Esophagus (tissue), 2 donors: ENCODE data around the gene PTAR1. TPM values are rescaled to one million over a fixed set of nuclear protein-coding genes. Genes with fewer than 3 reads are reported as not detected.

Experiments
- H3K27ac ChIP-seq, 2 donors: one replicate each; pipeline ENCODE4 v1.5.1; 2013; ENCODE audit warnings: low read depth in 2 of 2, mild to moderate bottlenecking in 2 of 2, inconsistent platforms in 1 of 2, low read length in 1 of 2, moderate library complexity in 1 of 2
- H3K27me3 ChIP-seq, 2 donors: one replicate each; pipeline ENCODE4 v1.6.1; 2013; ENCODE audit warnings: low read length in 2 of 2, control low read depth in 1 of 2, mild to moderate bottlenecking in 1 of 2; ENCODE audit not compliant: insufficient read depth in 2 of 2, control insufficient read depth in 1 of 2
- H3K36me3 ChIP-seq, 2 donors: one replicate each; pipeline ENCODE4 v1.6.1; 2013; ENCODE audit warnings: low read length in 1 of 2; ENCODE audit not compliant: control insufficient read depth in 2 of 2, insufficient read depth in 2 of 2
- H3K4me1 ChIP-seq, 2 donors: one replicate each; pipeline ENCODE4 v1.6.1; 2013; ENCODE audit warnings: low read length in 1 of 2; ENCODE audit not compliant: control insufficient read depth in 2 of 2, insufficient read depth in 2 of 2
- H3K4me3 ChIP-seq, 2 donors: one replicate each; pipeline ENCODE4 v1.5.1; 2013; ENCODE audit warnings: low read length in 2 of 2, mild to moderate bottlenecking in 2 of 2, low read depth in 1 of 2, moderate library complexity in 1 of 2
- H3K9me3 ChIP-seq, 2 donors: one replicate each; pipeline ENCODE4 v1.6.1; 2013; ENCODE audit warnings: mild to moderate bottlenecking in 2 of 2, low read depth in 1 of 2, low read length in 1 of 2, moderate library complexity in 1 of 2; ENCODE audit not compliant: control insufficient read depth in 2 of 2, insufficient read depth in 1 of 2
- WGBS, 2 donors: extraction: QIAGEN DNeasy Blood & Tissue Kit; methylation state at CpG; one replicate each; pipeline ENCODE4 v1.1.7; 2013; 5-methylcytosine and 5-hydroxymethylcytosine counted together
- polyA plus RNA-seq, 2 donors: library from polyadenylated mRNA; stranded (reverse); fragments of 200-250 nt; gene quantifications; one replicate each; pipeline ENCODE4 v1.2.3, GENCODE V29; 2013
- donor health status: healthy with polysubstance abuse.
- donor health status: Bipolar disorder and iron deficiency.

Gene PTAR1
- polyA plus RNA-seq, 2 donors = 4.2 to 5.6 TPM

GRCh38 chr9:69683927-69684326, 75.9 kb downstream of the PTAR1 start:
- H3K27ac ChIP-seq = no peak overlapping the region
- 70 to 79% methylated on average over 5 of the region's 5 CpGs for WGBS, 2 donors

GRCh38 chr9:69678843-69679538, 80.8 kb downstream of the PTAR1 start:
- Histone ChIP-seq H3K27me3 (no peaks in the 10 kb centered on the region), H3K27ac (no peak overlapping the region), H3K36me3 (no peaks in the 10 kb centered on the region), H3K9me3 (no peaks in the 10 kb centered on the region), H3K4me1 (no peaks in the 10 kb centered on the region), H3K4me3 (no peak overlapping the region)
- 71 to 76% methylated on average over 4 of the region's 4 CpGs for WGBS, 2 donors

More at GRCh38 chr9:69683927-69684326, 75.9 kb downstream of the PTAR1 start:
- Histone ChIP-seq H3K27me3 (no peaks in the 10 kb centered on the region), H3K4me3 (no peak overlapping the region), H3K4me1 (no peaks in the 10 kb centered on the region), H3K36me3 (no peaks in the 10 kb centered on the region), H3K9me3 (no peaks in the 10 kb centered on the region)

DNA sequence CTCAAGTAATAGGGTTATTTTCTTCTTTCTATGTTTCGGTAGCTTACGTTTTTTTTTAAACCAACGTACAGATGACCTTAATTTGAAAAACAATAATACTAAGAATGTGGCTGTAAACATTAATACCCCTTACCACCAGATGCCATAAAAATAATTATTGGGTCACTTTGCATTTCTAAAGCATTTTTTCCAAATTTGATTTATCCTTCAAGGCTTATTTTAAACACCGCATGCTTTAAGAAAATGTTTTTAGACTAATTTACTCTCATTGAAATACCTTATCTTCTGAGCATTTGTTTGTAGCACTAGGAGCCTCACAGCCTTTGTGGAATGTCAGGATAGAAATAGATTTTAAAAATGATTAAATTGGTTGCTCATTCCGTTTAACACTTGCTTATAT, 81.9 kb downstream of the PTAR1 start:
- WGBS, 2 donors = 85 to 88% methylated on average over 5 of the region's 5 CpGs
- no peaks in the 10 kb centered on the region for H3K36me3 ChIP-seq

DNA sequence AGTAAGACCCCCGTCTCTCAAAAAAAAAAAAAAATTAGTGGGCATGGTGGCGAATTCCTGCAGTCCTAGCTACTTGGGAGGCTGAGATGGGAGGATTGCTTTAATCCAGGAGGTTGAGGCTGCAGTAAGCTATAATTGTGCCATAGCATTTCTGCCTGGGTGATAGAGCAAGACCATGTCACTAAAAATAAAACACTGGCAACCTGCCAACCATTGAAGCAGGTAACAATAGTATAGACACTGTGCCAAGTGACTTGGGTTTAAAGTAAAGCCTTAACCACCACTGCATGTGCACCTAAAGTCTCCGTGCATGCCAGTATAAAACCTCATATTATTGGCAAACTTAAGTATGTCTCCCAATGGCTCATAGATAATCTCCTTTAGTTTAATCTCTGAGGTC, 84.2 kb downstream of the PTAR1 start:
- Histone ChIP-seq H3K36me3 (no peaks in the 10 kb centered on the region), H3K4me1 (peaks cover 0 to 8% of the 10 kb centered on the region in 2 donors), H3K27ac (peak overlapping the region; percentile 8 to 15), H3K9me3 (peaks cover 0 to 2% of the 10 kb centered on the region in 2 donors), H3K27me3 (no peaks in the 10 kb centered on the region), H3K4me3 (no peak overlapping the region)
- 74 to 85% methylated on average over 3 of the region's 3 CpGs for WGBS, 2 donors

More for the DNA sequence above, 81.9 kb downstream of the PTAR1 start:
- no peak overlapping the region for H3K27ac ChIP-seq
- no peaks in the 10 kb centered on the region for H3K27me3 ChIP-seq
- H3K9me3 ChIP-seq = no peaks in the 10 kb centered on the region
- no peak overlapping the region for H3K4me3 ChIP-seq
- peaks cover 0 to 2% of the 10 kb centered on the region in 2 donors for H3K4me1 ChIP-seq

DNA sequence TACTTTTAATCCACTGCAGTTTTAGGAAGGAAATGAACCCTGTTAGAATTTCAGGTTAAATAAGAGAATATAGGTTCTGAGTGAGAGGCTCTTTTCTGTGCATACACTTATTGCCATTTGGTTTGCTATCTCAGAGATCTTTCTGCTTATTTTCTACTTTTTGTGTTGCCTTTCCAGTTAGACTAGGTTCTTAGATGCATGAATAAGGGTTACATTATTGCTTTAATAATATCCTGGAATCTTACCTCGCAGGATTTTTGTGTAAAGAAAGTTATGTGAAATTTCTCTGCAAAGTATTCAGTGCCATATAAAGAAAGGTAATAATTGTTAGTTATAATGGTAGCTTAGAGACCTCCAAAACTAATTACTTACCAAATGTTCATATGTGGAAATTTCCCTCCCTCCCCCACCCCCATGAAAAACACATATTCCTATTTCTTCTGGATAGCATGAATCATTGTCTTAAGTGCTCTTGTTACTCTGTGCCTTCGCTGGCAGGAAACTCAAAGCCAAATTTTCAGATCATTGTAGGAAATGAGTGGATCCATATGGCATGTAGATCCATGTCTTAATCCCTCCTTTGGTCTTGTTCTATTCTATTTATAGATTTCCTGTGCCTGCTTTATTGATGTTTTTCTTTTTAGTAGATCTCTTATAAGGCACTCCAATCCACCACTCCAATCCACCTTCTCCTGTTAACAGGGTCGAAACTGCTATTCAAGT, 84.9 kb downstream of the PTAR1 start:
- no peaks in the 10 kb centered on the region for H3K27me3 ChIP-seq
- 33 to 42% methylated on average over 3 of the region's 3 CpGs for WGBS, 2 donors
- H3K4me1 ChIP-seq = peaks cover 0 to 8% of the 10 kb centered on the region in 2 donors
- peak overlapping the region in 1 of 2 donors; percentile 45 for H3K27ac ChIP-seq
- no peaks in the 10 kb centered on the region for H3K36me3 ChIP-seq
- no peak overlapping the region for H3K4me3 ChIP-seq
- H3K9me3 ChIP-seq = peaks cover 0 to 2% of the 10 kb centered on the region in 2 donors

DNA sequence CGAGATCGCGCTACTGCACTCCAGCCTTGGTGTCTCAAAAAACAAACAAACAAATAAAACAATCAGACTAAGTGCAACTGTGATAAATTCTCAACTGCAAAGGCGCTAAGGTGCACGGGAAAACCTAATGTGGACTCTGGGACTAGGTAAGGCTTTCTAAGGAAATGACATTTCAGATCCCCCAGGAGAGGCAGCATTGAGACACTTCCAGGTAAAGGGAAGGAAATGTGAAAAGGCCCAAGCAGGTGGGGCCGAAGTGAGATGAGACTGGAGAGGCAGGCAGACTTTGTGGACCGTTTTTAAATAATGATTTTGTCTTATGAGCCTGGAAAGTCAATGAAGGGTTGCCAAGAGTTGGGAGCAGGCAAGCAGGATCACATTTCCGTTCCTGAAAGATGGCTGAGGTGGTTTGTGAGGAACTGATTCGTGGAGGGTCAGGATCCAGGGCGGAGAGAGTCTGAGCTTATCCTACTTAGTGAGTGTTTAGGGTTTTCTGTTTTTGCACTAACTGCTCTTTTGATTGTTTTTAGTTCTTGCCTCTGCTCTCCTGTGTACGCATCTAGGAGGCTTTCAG, 85.6 kb downstream of the PTAR1 start:
- Histone ChIP-seq H3K27me3 (no peaks in the 10 kb centered on the region), H3K36me3 (no peaks in the 10 kb centered on the region), H3K27ac (peak overlapping the region; percentile 45 to 53), H3K9me3 (peaks cover 0 to 2% of the 10 kb centered on the region in 2 donors), H3K4me3 (no peak overlapping the region), H3K4me1 (peaks cover 0 to 8% of the 10 kb centered on the region in 2 donors)
- WGBS, 2 donors = 71 to 77% methylated on average over 11 of the region's 11 CpGs

- H3K36me3 ChIP-seq = no peaks in the 10 kb centered on the region
- WGBS, 2 donors = 42 to 45% methylated on average over 6 of the region's 6 CpGs
- H3K4me3 ChIP-seq = peak overlapping the region; percentile 80 to 81
- H3K4me1 ChIP-seq = peaks cover 0 to 8% of the 10 kb centered on the region in 2 donors
- H3K27ac ChIP-seq = peak overlapping the region; percentile 47 to 53
- H3K9me3 ChIP-seq = peaks cover 0 to 2% of the 10 kb centered on the region in 2 donors
- H3K27me3 ChIP-seq = no peaks in the 10 kb centered on the region
Observed at GRCh38 chr9:69673311-69673640, 86.5 kb downstream of the PTAR1 start.

- no peaks in the 10 kb centered on the region for H3K36me3 ChIP-seq
- peaks cover 0 to 2% of the 10 kb centered on the region in 2 donors for H3K9me3 ChIP-seq
- WGBS, 2 donors = 1% methylated on average over 41 to 60 of the region's 60 CpGs
- peak overlapping the region; percentile 80 to 81 for H3K4me3 ChIP-seq
- peaks cover 0 to 8% of the 10 kb centered on the region in 2 donors for H3K4me1 ChIP-seq
- no peaks in the 10 kb centered on the region for H3K27me3 ChIP-seq
- H3K27ac ChIP-seq = peak overlapping the region; percentile 66 to 71
Observed at GRCh38 chr9:69672596-69673310, 87.1 kb downstream of the PTAR1 start.

GRCh38 chr9:69671879-69672595, 87.8 kb downstream of the PTAR1 start, which contains the start of gene APBA1:
Gene APBA1 (minus strand): TSS chr9:69672371.
- peak within 1 kb of the TSS; percentile 80 to 81 for H3K4me3 ChIP-seq
- peak within 1 kb of the TSS; percentile 71 to 74 for H3K27ac ChIP-seq
- peaks cover 0 to 8% of the 10 kb centered on the region in 2 donors for H3K4me1 ChIP-seq
- no peaks in the 10 kb centered on the region for H3K36me3 ChIP-seq
- WGBS, 2 donors = 0 to 1% methylated on average over 54 to 92 of the region's 92 CpGs
- peaks cover 0 to 2% of the 10 kb centered on the region in 2 donors for H3K9me3 ChIP-seq
- no peaks in the 10 kb centered on the region for H3K27me3 ChIP-seq
